NCI-H2081 treated with DMSO at 0.1 percent for 48 hours (cell line): ENCODE measurements around the gene KIF18B.

Experiments used
- DNase-seq: peaks from one replicate; lab custom pipeline; 2025; lab: John Stamatoyannopoulos, UW

KIF18B gene

GRCh38 chr17:44940317-44940716, 7.3 kb downstream of the KIF18B start:
- DNase-seq = no peak

DNA sequence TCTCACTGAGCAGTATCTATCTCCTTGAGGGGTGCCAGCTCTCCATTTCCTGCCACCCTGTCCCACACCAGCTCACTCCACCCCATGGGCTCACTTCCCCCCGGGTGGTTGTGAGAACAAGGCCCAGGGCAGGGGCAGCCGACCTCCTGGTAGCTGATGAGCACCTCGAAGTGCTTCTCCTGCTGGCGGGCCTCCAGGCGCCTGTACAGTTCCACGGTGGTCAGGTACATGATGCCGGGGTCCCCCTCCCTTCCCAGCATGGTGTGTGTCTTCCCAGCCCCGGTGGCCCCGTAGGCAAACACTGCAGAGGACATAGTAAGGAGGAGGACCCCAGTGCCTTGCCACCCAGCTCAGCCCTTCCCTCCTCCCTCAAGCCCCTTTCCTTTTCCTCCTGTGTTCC, 12.5 kb downstream of the KIF18B start:
- no peak for DNase-seq

- DNase-seq = no peak
Measured at GRCh38 chr17:44934745-44935105, 12.8 kb downstream of the KIF18B start.

DNA sequence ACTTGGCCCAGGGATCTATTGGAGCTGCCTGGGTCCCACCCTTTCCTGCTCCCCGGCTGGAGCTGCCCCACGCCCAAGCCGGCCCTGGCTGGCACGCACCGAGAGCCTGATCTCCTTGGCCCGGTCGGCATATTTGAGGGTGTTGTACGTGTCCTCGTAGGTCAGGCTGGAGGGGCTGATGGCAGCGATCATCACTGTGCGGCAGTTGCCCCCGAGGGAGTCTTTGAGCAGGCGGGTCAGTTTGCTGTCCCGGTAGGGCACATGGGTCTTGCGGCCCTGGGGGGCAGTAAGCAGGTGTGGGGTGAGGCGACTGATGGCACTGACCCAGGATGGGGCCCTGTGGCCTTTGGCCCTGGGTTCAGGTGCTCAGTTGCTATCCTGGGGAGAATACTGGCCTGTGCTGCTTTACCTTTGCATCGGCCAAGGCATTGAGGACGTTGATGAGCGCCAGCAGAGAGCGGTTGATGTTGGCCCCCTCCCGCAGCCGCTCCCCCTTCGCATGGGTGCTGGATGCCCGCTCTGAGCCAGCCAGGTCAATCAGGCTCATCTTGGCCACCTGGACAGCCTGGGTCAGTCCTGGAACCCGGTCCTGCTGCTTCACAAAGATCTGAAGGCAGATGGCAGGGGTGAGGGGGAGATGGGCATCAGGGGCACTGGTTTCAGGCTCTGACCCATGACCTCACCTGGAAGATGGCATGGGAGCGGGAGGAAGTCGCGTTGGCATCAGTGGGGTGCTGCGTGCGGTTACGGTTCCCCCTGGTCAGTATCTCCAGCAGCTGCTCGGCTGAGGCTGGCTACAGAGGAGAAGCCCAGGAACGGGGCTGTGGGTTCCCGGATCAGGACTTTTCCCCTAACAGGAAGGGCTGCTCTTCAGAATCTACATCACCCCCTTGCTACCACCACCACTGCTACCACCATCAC, 13.5 kb downstream of the KIF18B start:
- DNase-seq = no peak

DNA sequence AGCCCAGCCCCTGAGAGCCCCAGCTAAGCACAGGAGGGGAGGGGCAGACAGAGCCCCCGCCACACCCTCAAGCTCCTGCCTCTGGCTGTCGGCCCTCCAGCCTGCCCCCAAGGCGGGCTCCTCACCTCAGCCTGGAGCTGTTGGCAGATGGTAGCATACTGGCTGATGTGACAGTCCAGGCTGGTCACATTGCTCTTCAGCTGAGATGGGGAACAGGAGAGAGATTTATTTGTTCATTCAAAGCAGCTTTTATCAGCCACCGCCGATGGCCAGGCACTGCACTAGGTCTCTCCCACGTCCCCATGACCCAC, 14.8 kb downstream of the KIF18B start:
- no peak for DNase-seq

DNA sequence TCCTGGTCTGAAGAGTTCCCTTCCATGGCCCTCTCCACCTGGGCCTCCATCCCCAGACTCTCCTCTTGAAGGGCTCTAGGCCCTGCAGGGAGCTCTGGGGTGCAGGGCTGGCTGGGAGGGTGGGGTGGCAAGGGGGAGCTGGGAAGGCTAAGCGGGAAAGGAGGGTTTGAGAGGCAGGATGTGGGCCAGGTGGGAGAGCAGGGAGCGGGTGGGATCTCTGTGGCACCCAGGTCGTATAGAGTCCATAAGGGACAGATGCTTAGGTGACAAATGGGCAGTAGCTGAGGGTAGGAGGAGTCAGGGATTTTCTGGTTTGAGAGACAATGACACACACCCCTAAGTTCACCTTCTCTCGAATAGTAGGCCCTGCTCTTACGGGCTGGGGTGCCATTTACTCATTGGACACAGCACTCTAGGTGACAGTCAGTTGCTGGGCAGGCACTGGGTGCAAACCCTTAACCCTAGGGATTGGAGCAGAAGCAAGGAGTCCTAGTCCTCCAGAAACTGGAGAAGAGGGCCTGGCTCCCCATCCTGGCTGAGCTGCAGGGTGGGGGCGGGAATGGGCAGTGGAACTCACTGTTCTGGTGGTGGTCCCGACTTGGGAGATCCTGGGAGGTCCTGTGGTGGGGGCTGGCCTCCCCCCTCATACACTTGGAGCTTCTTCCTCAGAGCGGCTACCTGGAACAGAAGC, 15.3 kb downstream of the KIF18B start:
- no peak for DNase-seq

GRCh38 chr17:44931376-44931775, 16.2 kb downstream of the KIF18B start:
- DNase-seq = no peak

- no peak for DNase-seq
Measured at GRCh38 chr17:44930667-44931066, 16.9 kb downstream of the KIF18B start.

- no peak for DNase-seq
Measured at GRCh38 chr17:44928950-44929720, 18.4 kb downstream of the KIF18B start.

GRCh38 chr17:44928136-44928535, 19.4 kb downstream of the KIF18B start:
- DNase-seq = no peak

DNA sequence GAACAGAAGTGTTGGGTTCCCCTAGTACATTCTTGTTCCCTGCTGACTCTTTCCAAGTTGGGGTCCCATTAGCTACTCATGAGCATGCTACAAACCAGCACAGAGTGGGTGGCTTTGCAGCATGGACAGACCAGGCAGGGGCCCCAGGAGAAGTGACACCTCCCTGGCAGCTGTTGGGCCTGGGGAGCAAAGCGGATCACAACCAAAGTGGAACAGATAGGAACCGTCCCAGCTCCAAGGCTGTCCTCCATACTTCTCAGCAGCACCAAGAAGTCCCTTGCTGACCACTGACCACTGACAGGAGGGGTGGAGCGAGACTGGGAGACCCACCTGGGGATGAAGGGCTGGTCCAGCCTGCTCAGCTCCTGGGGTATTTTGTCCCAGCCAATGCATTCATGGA, 19.9 kb downstream of the KIF18B start:
- DNase-seq = no peak

DNA sequence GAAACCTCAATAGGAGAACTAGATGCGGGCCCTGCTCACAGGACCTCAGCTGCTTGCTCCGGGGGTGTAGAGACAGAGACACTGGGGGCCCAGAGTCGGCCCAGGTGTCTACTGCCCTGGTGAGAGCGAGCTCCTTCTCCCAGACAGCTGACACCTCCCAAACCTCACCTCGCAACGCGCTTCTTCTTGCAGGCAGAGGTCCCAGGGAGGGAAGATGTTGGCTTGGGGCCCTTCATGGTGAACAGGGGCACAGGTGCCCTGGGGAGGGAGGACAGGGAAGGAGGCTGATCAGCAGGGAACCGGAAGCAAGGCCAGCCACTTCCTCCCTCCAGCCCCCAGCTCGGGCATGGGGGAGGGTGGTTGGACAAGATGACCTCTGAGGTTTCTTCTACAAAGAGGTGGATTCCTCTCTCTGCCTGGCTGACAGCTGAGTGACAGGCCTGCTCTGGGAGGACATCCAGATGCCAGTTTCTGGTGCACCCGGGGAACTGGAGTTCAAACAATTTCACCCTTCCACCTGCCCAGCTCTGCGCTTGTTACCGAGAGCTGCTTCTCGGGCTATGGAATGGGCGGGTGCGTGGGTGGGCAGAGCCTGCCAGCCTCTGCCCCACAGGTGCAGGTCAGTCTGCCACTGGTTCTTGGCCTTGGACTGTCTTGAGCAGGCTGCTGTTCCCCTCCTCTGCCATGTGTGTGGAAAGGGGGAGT, 20.6 kb downstream of the KIF18B start:
- DNase-seq = no peak

- DNase-seq = no peak
Measured at GRCh38 chr17:44925731-44926697, 21.6 kb downstream of the KIF18B start.

GRCh38 chr17:44924107-44924544, 23.4 kb downstream of the KIF18B start:
- DNase-seq = peak; percentile 6

GRCh38 chr17:44922746-44923470, 24.7 kb downstream of the KIF18B start:
- DNase-seq = no peak

DNA sequence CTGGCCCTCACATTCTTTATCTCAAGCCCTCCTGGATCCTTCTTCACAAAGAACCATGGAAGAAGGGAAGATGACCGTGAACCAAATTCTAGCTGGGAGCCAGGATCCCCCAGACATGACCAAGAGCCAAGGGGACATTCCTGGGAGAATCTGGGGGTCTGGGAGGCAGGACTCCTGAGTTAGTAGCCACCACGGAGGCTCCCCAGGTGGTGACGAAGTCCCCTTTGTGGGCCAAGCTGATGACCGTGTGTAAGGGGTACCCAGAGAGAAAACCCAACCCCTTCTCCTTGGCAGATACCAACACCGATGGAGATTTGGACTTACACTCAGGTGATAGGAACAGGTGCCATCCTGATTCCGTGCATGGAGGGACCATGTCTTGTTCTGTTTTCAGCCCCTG, 25.4 kb downstream of the KIF18B start:
- DNase-seq = no peak

GRCh38 chr17:44921122-44921882, 26.3 kb downstream of the KIF18B start:
- DNase-seq = no peak

DNA sequence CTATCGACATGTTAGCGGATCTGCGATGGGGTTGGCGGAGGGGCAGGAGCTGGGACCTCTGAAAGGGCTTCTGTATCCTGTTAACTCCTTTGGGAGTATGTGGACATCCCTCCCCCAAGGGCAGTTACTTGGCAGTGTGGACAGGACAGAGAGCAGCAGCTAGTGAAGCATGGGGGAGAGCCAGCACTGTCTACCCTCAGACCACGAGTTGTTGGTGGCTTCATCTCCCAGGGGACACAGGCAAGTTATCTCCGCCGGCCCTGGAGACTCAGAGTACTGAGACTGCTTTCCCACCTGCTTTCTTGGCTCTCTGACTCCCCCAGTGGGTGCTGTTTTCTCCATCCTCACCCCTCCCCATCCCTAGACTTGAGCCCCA, 27.0 kb downstream of the KIF18B start:
- DNase-seq = no peak

- DNase-seq = peak; percentile 30
Measured at GRCh38 chr17:44919885-44920564, 27.5 kb downstream of the KIF18B start.
